GM12878 (cell line): ENCODE measurements around the gene DNASE1L3. TPM values are rescaled to one million over a fixed set of nuclear protein-coding genes. Genes with fewer than 3 reads are reported as not detected.

Source experiments
- ATAC-seq: fragments of 200-7000 bp; cut with Tn5 transposase; 3 replicates; pipeline ENCODE4 v1.9.1; 2020; ENCODE audit warnings: mild to moderate bottlenecking, moderate library complexity
- Bru-seq: library from RNA; stranded (reverse); fragments of 400-500 nt; gene quantifications from one replicate; lab custom pipeline; 2021; lab: Mats Ljungman, UMichigan
- BruChase-seq, 2 experiments: library from RNA; stranded (reverse); fragments of 400-500 nt; gene quantifications; one replicate each; lab custom pipeline; 2021; lab: Mats Ljungman, UMichigan
- BruUV-seq: library from RNA; stranded (reverse); fragments of 400-500 nt; replicated peaks from 2 replicates; lab custom pipeline; 2021; lab: Mats Ljungman, UMichigan
- CTCF ChIA-PET: fragments of 300-600 bp; sonication (Branson Sonifier 250); formaldehyde crosslinking; extraction: SDS; loops from one replicate; lab custom pipeline; 2021; ENCODE audit warnings: inconsistent platforms; lab: Yijun Ruan, JAX
- POLR2A ChIA-PET: fragments of 350-600 bp; formaldehyde crosslinking; extraction: SDS; loops from one replicate; lab custom pipeline; 2021; ENCODE audit warnings: inconsistent platforms; lab: Charles Lee
- RAD21 ChIA-PET: fragments of 300-600 bp; sonication (Branson Sonifier 250); formaldehyde crosslinking; loops from one replicate; lab custom pipeline; 2023; ENCODE audit warnings: antibody characterized with exemption; ENCODE audit not compliant: unreplicated experiment; lab: Charles Lee
- SMC1A ChIA-PET: fragments of 300-600 bp; sonication (Branson Sonifier 250); formaldehyde crosslinking; loops from one replicate; lab custom pipeline; 2023; ENCODE audit not compliant: unreplicated experiment, uncharacterized antibody; lab: Charles Lee
- DNase-seq: peaks from one replicate; pipeline ENCODE4 v3.0.0-alpha.2; 2011; ENCODE audit warnings: low read depth, low spot score
- FAIRE-seq: peaks from 3 replicates; lab custom pipeline; 2011; peaks lifted over from hg19 to GRCh38; lab: Jason Lieb, UNC
- H2AFZ ChIP-seq: 2 replicates; pipeline ENCODE4 v1.6.0; 2011; ENCODE audit warnings: low read depth, low read length, control low read depth; ENCODE audit not compliant: control insufficient read depth
- H3K27ac ChIP-seq: 2 replicates; pipeline ENCODE4 v1.5.1; 2011; ENCODE audit warnings: control low read depth; ENCODE audit not compliant: control insufficient read depth, insufficient read depth
- H3K27me3 ChIP-seq, 2 experiments: replicated peaks in 1 of 2; 2 replicates each; pipeline versions ENCODE4 v1.6.0 to v1.6.1; 2011; ENCODE audit warnings: low read length in 1 of 2; ENCODE audit not compliant: control insufficient read depth in 2 of 2, insufficient read depth in 2 of 2
- H3K36me3 ChIP-seq, 2 experiments: 2 replicates each; pipeline ENCODE4 v1.5.1; 2011; ENCODE audit warnings: low read length in 1 of 2; ENCODE audit not compliant: control insufficient read depth in 2 of 2, insufficient read depth in 2 of 2
- H3K4me1 ChIP-seq: 2 replicates; pipeline ENCODE4 v1.6.1; 2011; ENCODE audit warnings: mild to moderate bottlenecking, low read length, moderate library complexity, mixed read lengths; ENCODE audit not compliant: control insufficient read depth, insufficient read depth
- H3K4me2 ChIP-seq: 2 replicates; pipeline ENCODE4 v1.6.0; 2011; ENCODE audit warnings: control low read depth; ENCODE audit not compliant: control insufficient read depth, insufficient read depth
- H3K4me3 ChIP-seq: fragments of 200-600 bp; sonication (generic); 2 replicates; pipeline ENCODE4 v1.5.1; 2016
- H3K79me2 ChIP-seq: 2 replicates; pipeline ENCODE4 v1.6.0; 2011; ENCODE audit warnings: low read length; ENCODE audit not compliant: control insufficient read depth, insufficient read depth
- H3K9ac ChIP-seq: 2 replicates; pipeline ENCODE4 v1.8.0; 2011; ENCODE audit warnings: low read length, control low read depth, mixed read lengths; ENCODE audit not compliant: control insufficient read depth, insufficient read depth
- H3K9me3 ChIP-seq: replicated peaks from 3 replicates; pipeline ENCODE4 v1.5.1; 2011; ENCODE audit warnings: mild to moderate bottlenecking, low read length; ENCODE audit not compliant: control insufficient read depth, insufficient read depth
- H4K20me1 ChIP-seq: 2 replicates; pipeline ENCODE4 v1.6.0; 2011; ENCODE audit not compliant: control insufficient read depth, insufficient read depth
- FOXM1 ChIP-seq: IDR thresholded peaks from 2 replicates; pipeline ENCODE4 v1.6.1; 2012; ENCODE audit warnings: low read depth, mild to moderate bottlenecking, inconsistent platforms, low read length, moderate library complexity
- IKZF1 ChIP-seq: fragments of 450-650 bp; conservative IDR thresholded peaks from 2 replicates; pipeline ENCODE4 v1.6.1; 2017; ENCODE audit warnings: antibody characterized with exemption, mild to moderate bottlenecking
- WGBS: methylation state at CpG from one replicate; pipeline ENCODE4 v1.1.6; 2016; ENCODE audit warnings: low lambda C conversion rate; ENCODE audit not compliant: insufficient replicate concordance, insufficient coverage; ENCODE audit errors: missing lambda C conversion rate; 5-methylcytosine and 5-hydroxymethylcytosine counted together
- in situ Hi-C: fragments of 300-500 bp; cut with MboI; formaldehyde crosslinking; loops from 9 replicates; pipeline ENCODE4 v1.14.3; 2018; ENCODE audit warnings: mixed read lengths
- intact Hi-C: fragments of 100-400 bp; cut with micrococcal nuclease; formaldehyde crosslinking; loops from one replicate; pipeline ENCODE4 v1.14.2; 2022; ENCODE audit not compliant: unreplicated experiment
- long read RNA-seq, 2 experiments: library from polyadenylated mRNA; unstranded; transcript quantifications; one replicate each; pipeline ENCODE4 v2.0.0, GENCODE V29; 2019 to 2020
- polyA minus RNA-seq, 3 experiments: library from RNA; depleted of rRNA, polyadenylated mRNA; stranded (reverse); fragments of >200 nt; gene quantifications; 2 replicates each; pipeline ENCODE4 v1.2.3, GENCODE V29; 2011
- polyA plus RNA-seq, 11 experiments: library from polyadenylated mRNA; depleted of rRNA in 4 of 11; unstranded in 6 of 11; stranded (reverse) in 5 of 11; fragments of >200 nt; fragmentation: Nextera tagmentation in 4 of 11; fragmentation: Illumina TruSeq in 1 of 11; extraction: Ambion mirVana in 4 of 11; extraction: Trizol in 1 of 11; gene quantifications; 1 replicate in 1 of 11; 2 replicates in 10 of 11; pipeline versions ENCODE4 v1.2.1 to v1.2.3, GENCODE V29; 2011 to 2016; ENCODE audit warnings: inconsistent platforms in 2 of 11, missing spikeins in 2 of 11, low read depth in 1 of 11
- total RNA-seq, 4 experiments: library from RNA; depleted of rRNA in 3 of 4; stranded (reverse); fragments of >200 nt in 3 of 4; fragmentation: Illumina TruSeq in 1 of 4; extraction: Trizol in 1 of 4; gene quantifications; 2 replicates each; pipeline versions ENCODE4 v1.2.1 to v1.2.3, GENCODE V29; 2013 to 2021

Gene DNASE1L3
- total RNA-seq (2013; cell fraction: nucleolus; rRNA removed): 288 TPM in 2 replicates
- 3.2 and 6.0 TPM in 2 replicates for total RNA-seq (2014; rRNA removed)
- 3.6 and 5.3 TPM in 2 replicates for total RNA-seq (2014; rRNA removed; fragmentation: Illumina TruSeq; extraction: Trizol)
- 3.7 and 4.4 TPM in 2 replicates for total RNA-seq (2021)
- 6.2 TPM for polyA plus RNA-seq (2011; ENCODE audit: low read depth)
- 72.1 and 84.4 TPM in 2 replicates for polyA plus RNA-seq (2011; rRNA removed)
- 43.3 and 48.4 TPM in 2 replicates for polyA plus RNA-seq (2011; cell fraction: cytosol; rRNA removed)
- polyA plus RNA-seq (2011; cell fraction: nucleus; rRNA removed): 95.4 and 157 TPM in 2 replicates
- 12.3 and 19.0 TPM in 2 replicates for polyA plus RNA-seq (2012)
- polyA plus RNA-seq (2014; fragmentation: Illumina TruSeq; extraction: Trizol): 3.1 and 4.9 TPM in 2 replicates
- 10 to 100 TPM; 10.6 to 11.1 TPM for polyA plus RNA-seq (2014; fragmentation: Nextera tagmentation; extraction: Ambion mirVana)
- 3.7 and 5.7 TPM in 2 replicates for polyA plus RNA-seq (2014; rRNA removed)
- polyA plus RNA-seq (2016; fragmentation: Nextera tagmentation; extraction: Ambion mirVana): 1 to 10 TPM; 7.7 TPM
- 93.0 and 115 TPM in 2 replicates for polyA minus RNA-seq (2011; rRNA and poly(A)+ RNA removed)
- 16.8 and 21.7 TPM in 2 replicates for polyA minus RNA-seq (2011; cell fraction: cytosol; rRNA and poly(A)+ RNA removed)
- polyA minus RNA-seq (2011; cell fraction: nucleus; rRNA and poly(A)+ RNA removed): 63.7 and 75.3 TPM in 2 replicates
- Bru-seq, nascent RNA: percentile 91 among the genes with signal in this experiment
- percentile 82 among the genes with signal in this experiment for BruChase-seq, experiment 1, labeled RNA remaining after a 6-hour chase
- percentile 75 among the genes with signal in this experiment for BruChase-seq, experiment 2, labeled RNA remaining after a 2-hour chase
- long read RNA-seq, experiment 1, partial matches to known transcripts: 7 of 18 reads
- long read RNA-seq, experiment 1, other reads (novel, unspliced or antisense): 9 of 18 reads
- long read RNA-seq, experiment 2, transcript DNASE1L3-206 (9 exons, 2,099 nt): major isoform, 18 of 229 reads
- long read RNA-seq, experiment 2, partial matches to known transcripts: 64 of 229 reads
- long read RNA-seq, experiment 2, other reads (novel, unspliced or antisense): 147 of 229 reads

DNA sequence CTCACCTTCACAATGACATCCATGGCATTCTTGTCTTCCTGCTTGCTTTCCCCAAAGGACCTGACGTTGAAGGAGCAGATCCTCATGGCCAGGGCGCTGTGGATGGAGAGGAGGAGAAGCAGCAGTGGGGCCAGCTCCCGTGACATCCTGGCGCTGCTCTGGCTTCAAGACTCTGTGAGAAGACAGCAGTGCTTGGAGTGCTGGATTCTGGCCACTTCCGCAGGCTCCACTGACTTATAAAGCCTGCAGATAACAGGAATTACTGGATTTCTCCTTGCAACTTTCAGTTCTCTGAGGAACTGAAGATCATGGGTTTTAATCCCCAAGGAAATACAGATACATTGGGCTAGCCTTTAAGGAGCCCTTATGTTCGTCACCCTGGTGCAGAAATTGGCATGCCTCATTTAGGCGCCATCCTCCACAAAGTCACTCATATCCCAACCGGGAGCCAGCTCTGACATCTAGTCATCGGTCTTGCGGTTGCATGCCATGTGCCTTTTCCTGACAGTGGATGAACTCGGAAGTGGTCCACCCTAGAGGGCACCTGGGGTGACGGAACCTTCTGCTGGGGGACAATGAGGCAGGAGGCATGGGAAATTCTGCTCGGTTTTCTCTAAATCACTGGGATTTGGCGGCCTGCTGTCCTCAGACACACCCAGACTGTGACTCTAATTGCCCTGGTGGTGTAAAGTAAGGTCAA lies at the start of gene DNASE1L3:
Gene DNASE1L3 (minus strand): TSS at position 212 of the 700 bp plus-strand sequence. CDS start 66 bp downstream, at position 146.
- Histone ChIP-seq H3K4me1 (peaks cover 34% of the 10 kb centered on the region), H3K27ac (no peak within 1 kb of the TSS), H3K4me2 (no peak within 1 kb of the TSS), H3K36me3 (no peaks in the 10 kb centered on the region; a peak in 1 of 4 replicates), H3K9ac (no peak within 1 kb of the TSS), H3K4me3 (no peak within 1 kb of the TSS), H3K27me3 (no peaks in the 10 kb centered on the region), H3K79me2 (no peaks in the 10 kb centered on the region), H3K9me3 (no peaks in the 10 kb centered on the region; the same call in 2 of the 3 replicates), H4K20me1 (no peaks in the 10 kb centered on the region), H2AFZ (no peak within 1 kb of the TSS)
- WGBS: 71% methylated on average over 14 of the region's 14 CpGs
- ChIA-PET POLR2A (interaction anchor here (0.6 to 15.5 kb wide), 4 partner anchors 11 to 650 kb away, joined by 3 to 491 read pairs (median 5); no protein-coding TSS in a partner anchor), RAD21 (interaction anchor here (0.6 to 11.9 kb wide), 4 partner anchors 8 to 29 kb away, joined by 3 to 285 read pairs (median 18); no protein-coding TSS in a partner anchor), SMC1A (interaction anchor here (1.3 to 14.2 kb wide), 3 partner anchors 9 to 20 kb away, joined by 5 to 510 read pairs (median 228); no protein-coding TSS in a partner anchor), CTCF (interaction anchor here (1.0 to 13.5 kb wide), 4 partner anchors 16 to 202 kb away, joined by 3 to 655 read pairs (median 14); partner anchors contain the start of genes FLNB, HTD2 and RPP14)
- intact Hi-C loops: no loop called here
- in situ Hi-C loops: loop anchor here (25.0 kb wide), 1 partner anchor 1176 kb away; no protein-coding TSS in a partner anchor
- BruUV-seq: no TSS peak
- no peak for ATAC-seq
- TF ChIP-seq FOXM1 (no peak), IKZF1 (0 out of 2 replicates have a peak, but pooled peaks have one; percentile 38)
- no peak for FAIRE-seq
- no peak for DNase-seq
